Left ventricle myocardium inferior (tissue), 1 donor: Measurements from ENCODE around the gene TMEM212. TPM values are rescaled to one million over a fixed set of nuclear protein-coding genes. Genes with fewer than 3 reads are reported as not detected.

Experiments
- DNase-seq: peaks from one replicate; pipeline ENCODE4 v3.0.0-alpha.2; 2020
- H3K27ac ChIP-seq: fragments of 200-600 bp; replicated peaks from 2 replicates; pipeline ENCODE4 v1.8.0; 2021
- H3K27me3 ChIP-seq: fragments of 200-600 bp; 2 replicates; pipeline ENCODE4 v1.8.0; 2021; ENCODE audit warnings: low read depth
- H3K36me3 ChIP-seq: fragments of 200-600 bp; 2 replicates; pipeline ENCODE4 v1.8.0; 2021
- H3K4me1 ChIP-seq: fragments of 200-600 bp; 2 replicates; pipeline ENCODE4 v1.8.0; 2021
- H3K4me3 ChIP-seq: fragments of 200-600 bp; 2 replicates; pipeline ENCODE4 v1.8.0; 2021; ENCODE audit warnings: mild to moderate bottlenecking, moderate library complexity
- H3K9me3 ChIP-seq: fragments of 200-600 bp; replicated peaks from 2 replicates; pipeline ENCODE4 v1.8.0; 2021
- CTCF ChIP-seq: fragments of 200-600 bp; IDR thresholded peaks from 2 replicates; pipeline ENCODE4 v1.8.0; 2021; ENCODE audit warnings: antibody characterized with exemption, mild to moderate bottlenecking, borderline replicate concordance
- intact Hi-C: fragments of 100-400 bp; cut with micrococcal nuclease; formaldehyde crosslinking; loops from one replicate; pipeline ENCODE4 v1.11.0; 2022
- total RNA-seq: library from RNA; stranded (reverse); fragmentation: NEBNext Ultra II Directional; extraction: Animal tissue kit (Norgen Biotek cat#: 25700); gene quantifications from one replicate; pipeline ENCODE4 v1.2.1, GENCODE V29; 2021
- donor health status: DM: no; HTN: yes; CAD: no; lungs with severe emphysema.

TMEM212 gene
- total RNA-seq, 1 donor from 2014 or later = not detected

DNA sequence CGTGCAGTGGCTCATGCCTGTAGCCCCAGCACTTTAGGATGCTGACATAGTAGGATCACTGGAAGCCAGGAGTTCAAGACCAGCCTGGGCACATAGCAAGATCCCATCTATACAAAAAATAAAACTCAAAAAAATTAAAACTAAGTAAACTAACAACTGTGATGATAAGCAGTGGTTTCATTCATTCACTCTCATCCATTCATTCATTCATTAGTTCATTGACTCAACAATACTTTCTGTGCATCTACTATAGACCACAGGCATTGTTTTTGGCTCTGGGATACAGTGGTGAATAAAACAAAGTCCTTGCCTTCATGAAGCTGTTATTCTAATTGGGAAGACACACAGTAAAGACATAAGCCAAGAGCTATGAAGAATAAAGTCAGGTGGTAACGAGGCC lies 7.5 kb upstream of the TMEM212 start:
- no peaks in the 10 kb centered on the region for H3K9me3 ChIP-seq
- H3K36me3 ChIP-seq = no peaks in the 10 kb centered on the region
- H3K4me1 ChIP-seq = peaks cover 75% of the 10 kb centered on the region
- H3K4me3 ChIP-seq = no peak overlapping the region
- intact Hi-C loops = loop anchor here (10.0 kb wide), 2 partner anchors 199 to 499 kb away; partner anchors contain the start of gene FNDC3B
- no peak for TF ChIP-seq CTCF
- no peak for DNase-seq
- peak overlapping the region; percentile 85 for H3K27ac ChIP-seq
- H3K27me3 ChIP-seq = no peaks in the 10 kb centered on the region

DNA sequence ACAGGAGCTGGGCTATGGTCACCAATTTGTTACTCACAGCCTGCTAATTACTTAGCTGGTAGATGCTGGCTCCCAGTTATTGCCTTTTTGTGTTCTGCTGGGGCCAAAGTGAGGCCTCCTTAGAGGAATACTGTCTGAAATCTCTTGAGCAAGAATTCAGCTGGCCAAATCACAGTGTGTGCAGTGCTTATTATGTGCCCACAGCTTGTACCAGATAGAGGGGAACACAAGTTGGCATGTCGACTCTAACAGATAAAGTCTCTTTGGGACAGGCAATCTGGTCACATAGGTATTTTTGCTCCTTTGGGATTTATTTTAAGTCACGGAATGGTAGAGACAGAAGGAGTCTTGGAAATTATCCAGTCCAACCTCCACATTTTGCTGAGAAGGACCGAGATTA lies 6.3 kb upstream of the TMEM212 start:
- Histone ChIP-seq H3K9me3 (no peaks in the 10 kb centered on the region), H3K27me3 (no peaks in the 10 kb centered on the region), H3K4me3 (no peak overlapping the region), H3K36me3 (no peaks in the 10 kb centered on the region), H3K27ac (peak overlapping the region; percentile 85), H3K4me1 (peaks cover 85% of the 10 kb centered on the region)
- no peak for DNase-seq
- TF ChIP-seq CTCF = no peak
- intact Hi-C loops = loop anchor here (10.0 kb wide), 2 partner anchors 198 to 498 kb away; partner anchors contain the start of gene FNDC3B

GRCh38 chr3:171837698-171838097 lies 5.5 kb upstream of the TMEM212 start:
- H3K4me1 ChIP-seq = peaks cover 87% of the 10 kb centered on the region
- intact Hi-C loops = loop anchor here (10.0 kb wide), 2 partner anchors 197 to 497 kb away; partner anchors contain the start of gene FNDC3B
- H3K9me3 ChIP-seq = no peaks in the 10 kb centered on the region
- H3K27ac ChIP-seq = peak overlapping the region; percentile 85
- no peaks in the 10 kb centered on the region for H3K27me3 ChIP-seq
- no peaks in the 10 kb centered on the region for H3K36me3 ChIP-seq
- no peak for DNase-seq
- peak overlapping the region; percentile 51 for H3K4me3 ChIP-seq
- TF ChIP-seq CTCF = no peak

DNA sequence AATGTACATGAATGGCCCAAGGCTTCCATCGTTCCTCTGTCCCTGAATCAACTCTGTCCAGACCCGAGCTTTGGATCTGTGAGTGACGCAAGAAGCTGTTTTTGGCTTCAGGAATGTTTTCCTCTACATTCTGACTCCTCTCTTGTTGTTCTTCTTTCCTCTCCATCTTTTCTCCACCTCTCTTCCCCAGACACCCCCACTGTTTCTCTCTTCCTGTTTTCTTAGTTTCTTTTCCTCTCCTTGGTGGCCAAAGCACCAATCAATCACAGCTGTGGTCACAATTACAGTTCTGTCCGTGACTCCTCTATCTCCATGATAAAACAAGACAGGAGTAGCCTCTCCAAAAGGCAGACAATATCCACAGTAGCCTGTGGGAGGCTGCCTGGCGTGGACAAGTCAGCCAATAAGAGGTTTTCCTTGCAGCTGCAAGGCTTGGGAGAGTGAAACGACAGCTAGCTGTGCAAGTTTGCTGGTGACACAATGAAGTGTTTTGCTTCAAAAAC lies 4.9 kb upstream of the TMEM212 start:
- Histone ChIP-seq H3K4me1 (peaks cover 91% of the 10 kb centered on the region), H3K27me3 (no peaks in the 10 kb centered on the region), H3K36me3 (no peaks in the 10 kb centered on the region), H3K4me3 (peak overlapping the region; percentile 51), H3K9me3 (no peaks in the 10 kb centered on the region), H3K27ac (peak overlapping the region; percentile 85)
- intact Hi-C loops = loop anchor here (10.0 kb wide), 2 partner anchors 197 to 497 kb away; partner anchors contain the start of gene FNDC3B
- DNase-seq = peak; percentile 59
- TF ChIP-seq CTCF = peak; percentile 28

DNA sequence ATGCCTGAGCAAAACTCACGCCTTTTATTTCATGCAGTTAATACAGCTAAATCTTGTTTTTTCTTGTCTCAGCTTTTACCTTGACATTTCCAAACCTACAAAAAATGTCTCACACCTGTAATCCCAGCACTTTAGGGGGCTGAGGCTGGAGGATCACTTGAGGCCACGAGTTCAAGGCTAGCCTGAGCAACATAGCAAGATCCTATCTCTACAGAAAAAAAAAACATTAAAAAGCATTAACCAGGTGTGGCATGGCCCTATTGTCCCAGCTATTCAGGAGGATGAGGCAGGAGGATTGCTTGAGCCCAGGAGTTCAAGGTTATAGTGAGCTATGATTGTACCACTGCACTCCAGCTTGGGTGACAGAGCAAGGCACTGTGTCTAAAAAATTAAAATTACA lies 3.9 kb upstream of the TMEM212 start:
- no peak for TF ChIP-seq CTCF
- no peaks in the 10 kb centered on the region for H3K27me3 ChIP-seq
- H3K27ac ChIP-seq = peak overlapping the region; percentile 85
- intact Hi-C loops = loop anchor here (10.0 kb wide), 2 partner anchors 196 to 496 kb away; partner anchors contain the start of gene FNDC3B
- peaks cover 84% of the 10 kb centered on the region for H3K4me1 ChIP-seq
- no peaks in the 10 kb centered on the region for H3K36me3 ChIP-seq
- H3K9me3 ChIP-seq = no peaks in the 10 kb centered on the region
- no peak overlapping the region for H3K4me3 ChIP-seq
- DNase-seq = no peak
